Mesodermal cell (in vitro differentiated cells): ENCODE measurements around the gene CA11.

Experiments used
- H3K27ac ChIP-seq: 2 replicates; pipeline ENCODE4 v1.7.0; 2013; ENCODE audit warnings: mild to moderate bottlenecking, low read depth, low read length, moderate library complexity; ENCODE audit not compliant: severe bottlenecking
- H3K36me3 ChIP-seq: 2 replicates; pipeline ENCODE4 v1.7.1; 2013; ENCODE audit warnings: mild to moderate bottlenecking, low read length, moderate library complexity; ENCODE audit not compliant: control insufficient read depth, insufficient read depth
- H3K4me1 ChIP-seq: one replicate; pipeline ENCODE4 v1.7.1; 2013; ENCODE audit warnings: mild to moderate bottlenecking, low read length; ENCODE audit not compliant: insufficient read depth, control insufficient read depth, poor library complexity, severe bottlenecking
- H3K4me3 ChIP-seq: 2 replicates; pipeline ENCODE4 v1.7.0; 2013; ENCODE audit warnings: low read length, control low read depth, mild to moderate bottlenecking; ENCODE audit not compliant: insufficient read depth, poor library complexity, severe bottlenecking; ENCODE audit errors: extremely low read depth
- H3K9me3 ChIP-seq: 2 replicates; pipeline ENCODE4 v1.7.1; 2013; ENCODE audit warnings: mild to moderate bottlenecking, low read length, moderate library complexity; ENCODE audit not compliant: control insufficient read depth
- WGBS, 2 experiments: methylation state at CpG; one replicate each; pipeline ENCODE4 v1.1.5; 2013; ENCODE audit warnings: missing lambda C conversion rate in 2 of 2; ENCODE audit not compliant: insufficient coverage in 2 of 2; 5-methylcytosine and 5-hydroxymethylcytosine counted together

Gene CA11

GRCh38 chr19:48678201-48678600 is 32.2 kb upstream of the CA11 start:
- Histone ChIP-seq H3K4me3 (no peak overlapping the region), H3K36me3 (no peaks in the 10 kb centered on the region), H3K27ac (no peak overlapping the region), H3K9me3 (no peaks in the 10 kb centered on the region), H3K4me1 (no peaks in the 10 kb centered on the region)
- 83 to 100% methylated on average over 1 to 2 of the region's 4 CpGs for WGBS, 2 experiments

- H3K4me1 ChIP-seq = no peaks in the 10 kb centered on the region
- no peaks in the 10 kb centered on the region for H3K9me3 ChIP-seq
- H3K36me3 ChIP-seq = no peaks in the 10 kb centered on the region
- 92% methylated on average over 13 of the region's 13 CpGs for WGBS, 2 experiments
- no peak overlapping the region for H3K27ac ChIP-seq
- H3K4me3 ChIP-seq = no peak overlapping the region
Measured at GRCh38 chr19:48676887-48677286, 30.9 kb upstream of the CA11 start.

- Histone ChIP-seq H3K27ac (no peak overlapping the region), H3K4me1 (no peaks in the 10 kb centered on the region), H3K4me3 (no peak overlapping the region), H3K36me3 (no peaks in the 10 kb centered on the region), H3K9me3 (no peaks in the 10 kb centered on the region)
- 94 to 96% methylated on average over 14 to 17 of the region's 17 CpGs for WGBS, 2 experiments
Measured at GRCh38 chr19:48676487-48676886, 30.5 kb upstream of the CA11 start.

GRCh38 chr19:48674921-48675824 is 29.2 kb upstream of the CA11 start:
- Histone ChIP-seq H3K4me1 (no peaks in the 10 kb centered on the region), H3K27ac (no peak overlapping the region), H3K9me3 (no peaks in the 10 kb centered on the region), H3K36me3 (no peaks in the 10 kb centered on the region), H3K4me3 (no peak overlapping the region)
- WGBS, 2 experiments = 38 to 40% methylated on average over 26 of the region's 28 CpGs

GRCh38 chr19:48674216-48674809 is 28.3 kb upstream of the CA11 start:
- Histone ChIP-seq H3K4me1 (no peaks in the 10 kb centered on the region), H3K9me3 (no peaks in the 10 kb centered on the region), H3K36me3 (no peaks in the 10 kb centered on the region), H3K27ac (no peak overlapping the region), H3K4me3 (no peak overlapping the region)
- WGBS, 2 experiments = 72 to 83% methylated on average over 12 to 14 of the region's 19 CpGs

- H3K4me1 ChIP-seq = no peaks in the 10 kb centered on the region
- no peaks in the 10 kb centered on the region for H3K36me3 ChIP-seq
- 67 to 72% methylated on average over 24 to 25 of the region's 25 CpGs for WGBS, 2 experiments
- no peaks in the 10 kb centered on the region for H3K9me3 ChIP-seq
- no peak overlapping the region for H3K4me3 ChIP-seq
- no peak overlapping the region for H3K27ac ChIP-seq
Measured at GRCh38 chr19:48673436-48674100, 27.6 kb upstream of the CA11 start.

- H3K36me3 ChIP-seq = no peaks in the 10 kb centered on the region
- 75 to 76% methylated on average over 10 to 20 of the region's 25 CpGs for WGBS, 2 experiments
Measured at GRCh38 chr19:48672994-48673393, 27.0 kb upstream of the CA11 start, which contains the start of gene NTN5. Gene NTN5, minus strand, starts transcription at chr19:48673017. Its CDS starts 2,031 bp downstream, at chr19:48670986.

GRCh38 chr19:48671446-48671995 is 25.5 kb upstream of the CA11 start:
- Histone ChIP-seq H3K9me3 (no peaks in the 10 kb centered on the region), H3K4me3 (no peak overlapping the region), H3K27ac (no peak overlapping the region), H3K36me3 (no peaks in the 10 kb centered on the region), H3K4me1 (peaks cover 3% of the 10 kb centered on the region)
- WGBS, 2 experiments = 82 to 85% methylated on average over 3 of the region's 10 CpGs

More at GRCh38 chr19:48672994-48673393, 27.0 kb upstream of the CA11 start, which contains the start of gene NTN5:
- no peaks in the 10 kb centered on the region for H3K9me3 ChIP-seq
- no peaks in the 10 kb centered on the region for H3K4me1 ChIP-seq
- no peak within 1 kb of the TSS for H3K27ac ChIP-seq
- no peak within 1 kb of the TSS for H3K4me3 ChIP-seq

- Histone ChIP-seq H3K9me3 (no peaks in the 10 kb centered on the region), H3K4me1 (peaks cover 3% of the 10 kb centered on the region), H3K36me3 (no peaks in the 10 kb centered on the region), H3K4me3 (no peak overlapping the region), H3K27ac (no peak overlapping the region)
- 89 to 90% methylated on average over 13 to 19 of the region's 21 CpGs for WGBS, 2 experiments
Measured at GRCh38 chr19:48670699-48671445, 24.9 kb upstream of the CA11 start.
